Measurements from ENCODE around the gene MICOS13.

Gene MICOS13

GRCh38 chr19:5711713-5712161 lies 31.4 kb upstream of the MICOS13 start:
- peaks cover 29% of the 10 kb centered on the region for H3K79me2 ChIP-seq (ENCODE audit: insufficient read depth, low read length)
- no peak overlapping the region for H3K9ac ChIP-seq (ENCODE audit: low read depth, low read length, poor library complexity, severe bottlenecking)
- H3K9me3 ChIP-seq (ENCODE audit: insufficient read depth, low read depth, low read length) = no peaks in the 10 kb centered on the region
- H3F3A ChIP-seq (ENCODE audit: low read depth) = no peaks in the 10 kb centered on the region
- no peak for TF ChIP-seq EZH2phosphoT487 (IDR thresholded peaks at IDR 0.05; ENCODE audit: borderline replicate concordance)
- TF ChIP-seq CTCF (conservative IDR thresholded peaks at IDR 0.05; ENCODE audit: low read length) = no peak
- H3K4me1 ChIP-seq (ENCODE audit: insufficient read depth, low read length, poor library complexity, severe bottlenecking) = peaks cover 3% of the 10 kb centered on the region
- H3K4me2 ChIP-seq (ENCODE audit: low read depth, low read length, poor library complexity, severe bottlenecking) = no peak overlapping the region
- peaks cover 60% of the 10 kb centered on the region; the same call in 1 of the 2 replicates for H3K36me3 ChIP-seq (ENCODE audit: insufficient read depth, low read length)
- H3K4me3 ChIP-seq (ENCODE audit: low read length, poor library complexity, severe bottlenecking) = no peak overlapping the region
- H3K9me2 ChIP-seq (replicated peaks; ENCODE audit: low read depth, low read length) = no peaks in the 10 kb centered on the region
- peaks cover 16% of the 10 kb centered on the region for H4K20me1 ChIP-seq (ENCODE audit: insufficient read depth, low read length, poor library complexity, severe bottlenecking)
- no peak overlapping the region for H2AFZ ChIP-seq (ENCODE audit: low read length)
- no peaks in the 10 kb centered on the region for H3K27me3 ChIP-seq (ENCODE audit: insufficient read depth, low read length, poor library complexity, severe bottlenecking)

GRCh38 chr19:5711025-5711424 lies 30.7 kb upstream of the MICOS13 start:
- H3K9me3 ChIP-seq (ENCODE audit: insufficient read depth, low read depth, low read length) = no peaks in the 10 kb centered on the region
- H3K4me2 ChIP-seq (ENCODE audit: low read depth, low read length, poor library complexity, severe bottlenecking) = no peak overlapping the region
- H3K9ac ChIP-seq (ENCODE audit: low read depth, low read length, poor library complexity, severe bottlenecking) = no peak overlapping the region
- no peaks in the 10 kb centered on the region for H3F3A ChIP-seq (ENCODE audit: low read depth)
- H3K9me2 ChIP-seq (replicated peaks; ENCODE audit: low read depth, low read length) = no peaks in the 10 kb centered on the region
- peaks cover 22% of the 10 kb centered on the region; the same call in 1 of the 2 replicates for H3K79me2 ChIP-seq (ENCODE audit: insufficient read depth, low read length)
- H3K27me3 ChIP-seq (ENCODE audit: insufficient read depth, low read length, poor library complexity, severe bottlenecking) = no peaks in the 10 kb centered on the region
- H3K4me3 ChIP-seq (ENCODE audit: low read length, poor library complexity, severe bottlenecking) = no peak overlapping the region
- no peak overlapping the region for H2AFZ ChIP-seq (ENCODE audit: low read length)
- H3K36me3 ChIP-seq (ENCODE audit: insufficient read depth, low read length) = peaks cover 66% of the 10 kb centered on the region; the same call in 1 of the 2 replicates
- H4K20me1 ChIP-seq (ENCODE audit: insufficient read depth, low read length, poor library complexity, severe bottlenecking) = peaks cover 11% of the 10 kb centered on the region
- H3K4me1 ChIP-seq (ENCODE audit: insufficient read depth, low read length, poor library complexity, severe bottlenecking) = no peaks in the 10 kb centered on the region
- no peak for TF ChIP-seq CTCF (conservative IDR thresholded peaks at IDR 0.05; ENCODE audit: low read length)
- TF ChIP-seq EZH2phosphoT487 (IDR thresholded peaks at IDR 0.05; ENCODE audit: borderline replicate concordance) = no peak

- H3K9me2 ChIP-seq (replicated peaks; ENCODE audit: low read depth, low read length) = no peaks in the 10 kb centered on the region
- no peaks in the 10 kb centered on the region for H3K4me1 ChIP-seq (ENCODE audit: insufficient read depth, low read length, poor library complexity, severe bottlenecking)
- H3K9me3 ChIP-seq (ENCODE audit: insufficient read depth, low read depth, low read length) = no peaks in the 10 kb centered on the region
- H2AFZ ChIP-seq (ENCODE audit: low read length) = no peak overlapping the region
- no peak overlapping the region for H3K4me3 ChIP-seq (ENCODE audit: low read length, poor library complexity, severe bottlenecking)
- no peaks in the 10 kb centered on the region for H3K27me3 ChIP-seq (ENCODE audit: insufficient read depth, low read length, poor library complexity, severe bottlenecking)
- no peaks in the 10 kb centered on the region for H3K79me2 ChIP-seq (ENCODE audit: insufficient read depth, low read length)
- no peak overlapping the region for H3K4me2 ChIP-seq (ENCODE audit: low read depth, low read length, poor library complexity, severe bottlenecking)
- TF ChIP-seq EZH2phosphoT487 (IDR thresholded peaks at IDR 0.05; ENCODE audit: borderline replicate concordance) (no peak), CTCF (conservative IDR thresholded peaks at IDR 0.05; ENCODE audit: low read length) (no peak)
- no peak overlapping the region for H3K9ac ChIP-seq (ENCODE audit: low read depth, low read length, poor library complexity, severe bottlenecking)
- peaks cover 81% of the 10 kb centered on the region; the same call in 1 of the 2 replicates for H3K36me3 ChIP-seq (ENCODE audit: insufficient read depth, low read length)
- no peaks in the 10 kb centered on the region for H3F3A ChIP-seq (ENCODE audit: low read depth)
- peaks cover 2% of the 10 kb centered on the region for H4K20me1 ChIP-seq (ENCODE audit: insufficient read depth, low read length, poor library complexity, severe bottlenecking)
Measured at GRCh38 chr19:5707576-5708575, 27.6 kb upstream of the MICOS13 start.
